Measurements from ENCODE around the gene ATP1A3. TPM values are rescaled to one million over a fixed set of nuclear protein-coding genes. Genes with fewer than 3 reads are reported as not detected.

ATP1A3 gene
- total and polyA plus RNA-seq, 2 donors (not counting 1 experiment from before 2014, with no cell fraction given), result 1.2 to 3.8 TPM

DNA sequence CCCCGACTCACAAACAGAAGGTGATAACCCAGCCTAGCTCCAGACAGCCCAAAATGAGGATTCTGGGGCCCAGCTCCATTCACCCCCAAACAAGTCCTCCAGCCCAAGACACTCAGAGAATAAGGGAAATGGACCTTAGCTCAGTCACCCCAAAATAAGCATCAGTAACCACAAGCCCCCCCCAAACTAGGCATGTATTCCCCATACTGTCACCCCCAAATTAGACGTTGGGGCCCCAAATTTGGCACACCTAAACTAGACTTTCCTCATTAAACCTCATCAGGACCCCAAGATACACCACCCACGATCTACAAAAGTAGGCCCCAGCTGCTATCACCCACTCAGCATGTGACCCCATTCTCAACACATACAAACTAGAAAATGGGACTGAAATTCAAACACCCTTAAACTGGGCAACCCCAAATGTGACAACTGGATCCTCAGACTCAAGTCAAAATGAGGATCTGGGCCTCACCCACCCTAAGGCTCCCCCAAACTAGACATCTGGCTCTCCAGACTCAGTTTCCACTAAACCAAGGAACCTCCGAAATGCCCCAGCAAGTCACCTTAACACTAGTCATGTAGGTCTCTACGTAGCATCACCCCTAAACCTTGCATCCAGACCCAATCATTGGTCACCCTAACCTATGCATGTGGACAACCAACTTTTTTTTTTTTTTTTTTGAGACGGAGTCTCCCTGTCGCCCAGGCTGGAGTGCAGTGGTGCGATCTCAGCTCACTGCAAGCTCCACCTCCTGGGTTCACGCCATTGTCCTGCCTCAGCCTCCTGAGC lies 52.4 kb downstream of the ATP1A3 start:
- TF ChIP-seq EZH2 (IDR thresholded peaks at IDR 0.05; ENCODE audit: borderline replicate concordance, insufficient read depth, low read depth, low read length, poor library complexity, severe bottlenecking), result no peak
- TF ChIP-seq CTCF (IDR thresholded peaks at IDR 0.05), result no peak
- WGBS (ENCODE audit: insufficient coverage), result 85% methylated on average over 7 of the region's 9 CpGs
- no peaks in the 10 kb centered on the region for H3K79me2 ChIP-seq (ENCODE audit: control insufficient read depth, insufficient read depth, low read length)
- Mint-ChIP-seq H3K4me1 (peaks cover 60% of the 10 kb centered on the region), H3K9me3 (ENCODE audit: insufficient read depth) (no peaks in the 10 kb centered on the region), H3K27ac (peak overlapping the region; percentile 89), H3K27me3 (no peaks in the 10 kb centered on the region), H3K4me3 (peak overlapping the region; percentile 92)
- no peaks in the 10 kb centered on the region for H4K20me1 ChIP-seq (ENCODE audit: control insufficient read depth, insufficient read depth, low read length, poor library complexity, severe bottlenecking)
- no peaks in the 10 kb centered on the region for H3K9me3 ChIP-seq (ENCODE audit: control extremely low read depth in 1 of 3, control insufficient read depth in 2 of 3, insufficient read depth in 1 of 3, low read length in 2 of 3)
- H3K27me3 ChIP-seq (replicated peaks in 1 of 4; ENCODE audit: control extremely low read depth in 1 of 4, control insufficient read depth in 3 of 4, insufficient read depth in 4 of 4, low read length in 3 of 4), result no peaks in the 10 kb centered on the region
- ATAC-seq (ENCODE audit: low read depth) (no peak), DNase-seq (peak; percentile 47)
- H3K36me3 ChIP-seq (replicated peaks in 1 of 2; ENCODE audit: control extremely low read depth in 1 of 2, control insufficient read depth in 1 of 2, extremely low read depth in 1 of 2, insufficient read depth in 2 of 2, low read length in 1 of 2), result no peaks in the 10 kb centered on the region
- peak overlapping the region in 2 of 5 experiments; percentile 65 to 88 for H3K4me3 ChIP-seq (ENCODE audit: control extremely low read depth in 1 of 5, extremely low read depth in 1 of 5, insufficient read depth in 1 of 5, low read depth in 2 of 5, low read length in 4 of 5)
- peaks cover 57 to 76% of the 10 kb centered on the region in 2 donors for H3K4me1 ChIP-seq (ENCODE audit: control insufficient read depth in 2 of 2, insufficient read depth in 2 of 2, low read length in 2 of 2)
- H3K9ac ChIP-seq (ENCODE audit: low read length), result peak overlapping the region; percentile 91
- H2AFZ ChIP-seq (ENCODE audit: insufficient read depth, low read depth, low read length, poor library complexity, severe bottlenecking), result no peak overlapping the region
- peak overlapping the region; percentile 74 to 91 for H3K27ac ChIP-seq (ENCODE audit: low read length in 2 of 2)
- H3K4me2 ChIP-seq (replicated peaks; ENCODE audit: low read depth, low read length, poor library complexity, severe bottlenecking), result peak overlapping the region; percentile 100
- intact Hi-C loops (cut with micrococcal nuclease), result no loop called here
- ChIA-PET CTCF (interaction anchor here (1.0 to 14.8 kb wide), 7 partner anchors 9 to 82 kb away, joined by 3 to 331 read pairs (median 18); partner anchors contain the start of genes CD79A and RPS19), POLR2A (interaction anchor here (0.5 to 2.3 kb wide), 4 partner anchors 12 to 246 kb away, joined by 4 to 8 read pairs (median 4); no protein-coding TSS in a partner anchor)

Measured in B cell (primary cell).